Esophagus squamous epithelium (tissue), 4 donors: ENCODE results near the gene ABHD12.

Source experiments
- CTCF ChIP-seq, 6 experiments: fragments of 450-650 bp in 4 of 6; fragments of 200-600 bp in 2 of 6; sonication (generic) in 2 of 6; IDR thresholded peaks; one replicate each; pipeline ENCODE4 v1.5.1; 2016 to 2019; ENCODE audit warnings: antibody characterized with exemption in 6 of 6, mild to moderate bottlenecking in 4 of 6, moderate library complexity in 4 of 6
- POLR2A ChIP-seq, 4 donors: fragments of 450-650 bp; IDR thresholded peaks; one replicate each; pipeline ENCODE4 v1.6.1; 2017; ENCODE audit warnings: antibody characterized with exemption in 4 of 4, mild to moderate bottlenecking in 4 of 4, moderate library complexity in 3 of 4

- TF ChIP-seq CTCF (IDR thresholded peaks at IDR 0.05) (no peak), POLR2A (IDR thresholded peaks at IDR 0.05) (no peak)
These were observed 18.3 kb upstream of the ABHD12 start for GRCh38 chr20:25408890-25409289.
